ENCODE data around the gene REPIN1. TPM values are rescaled to one million over a fixed set of nuclear protein-coding genes. Genes with fewer than 3 reads are reported as not detected.

REPIN1 gene
- total and polyA plus RNA-seq, 7 experiments from 2014 or later = 46.7 to 103 (median 78.4) TPM

DNA sequence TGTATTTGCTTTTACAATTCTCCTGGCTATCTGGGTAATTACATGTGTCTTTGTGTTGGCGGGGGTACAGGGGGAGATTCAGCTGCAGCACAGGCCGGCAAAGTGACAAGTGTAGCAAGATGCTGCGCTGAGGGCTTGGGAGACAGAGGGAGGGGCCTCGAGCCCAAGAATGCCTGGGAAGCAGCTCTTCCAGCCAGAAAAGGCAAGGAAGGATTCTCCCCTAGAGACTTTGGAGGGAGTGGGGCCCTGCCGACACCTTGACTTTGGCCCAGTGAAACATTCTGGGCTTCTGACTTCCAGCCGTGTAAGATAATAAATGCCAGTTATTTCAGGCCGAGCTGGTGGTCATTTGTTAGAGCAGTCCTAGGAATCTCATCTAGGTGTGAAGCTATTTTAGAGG, 7.2 kb upstream of the REPIN1 start:
- Histone ChIP-seq H3K27me3 (ENCODE audit: control insufficient read depth in 2 of 2, insufficient read depth in 2 of 2, low read length in 2 of 2) (no peaks in the 10 kb centered on the region), H3K9me3 (ENCODE audit: control insufficient read depth in 2 of 3, low read length in 3 of 3) (no peaks in the 10 kb centered on the region), H3K4me1 (ENCODE audit: control insufficient read depth in 2 of 2, insufficient read depth in 2 of 2, low read length in 2 of 2) (peaks cover 6 to 45% of the 10 kb centered on the region in 2 donors), H3K4me3 (ENCODE audit: low read length) (no peak overlapping the region), H3K27ac (ENCODE audit: low read depth, low read length) (no peak overlapping the region), H3K36me3 (ENCODE audit: control insufficient read depth in 2 of 3, insufficient read depth in 3 of 3, low read length in 3 of 3) (no peaks in the 10 kb centered on the region)
- Mint-ChIP-seq H3K36me3 (no peaks in the 10 kb centered on the region), H3K9me3 (peaks cover 0 to 2% (median 0%) of the 10 kb centered on the region in 11 donors), H3K4me1 (peaks cover 27 to 77% (median 65%) of the 10 kb centered on the region in 7 donors), H3K27ac (peak overlapping the region in 2 of 9 donors; percentile 15 to 26), H3K4me3 (no peak overlapping the region), H3K27me3 (no peaks in the 10 kb centered on the region)
- ChIA-PET POLR2A (interaction anchor here (1.0 to 1.3 kb wide), 2 partner anchors 9 to 46 kb away, joined by 3 to 7 read pairs; no protein-coding TSS in a partner anchor), CTCF (no interaction called here)
- intact Hi-C loops (cut with micrococcal nuclease) = no loop called here
- ATAC-seq (no peak), DNase-seq (no peak)

- Mint-ChIP-seq H3K27me3 (no peaks in the 10 kb centered on the region), H3K4me3 (no peak overlapping the region), H3K36me3 (no peaks in the 10 kb centered on the region), H3K27ac (peak overlapping the region in 3 of 9 donors; percentile 15 to 50 (median 26)), H3K9me3 (peaks cover 0 to 2% (median 0%) of the 10 kb centered on the region in 11 donors), H3K4me1 (peaks cover 29 to 76% (median 64%) of the 10 kb centered on the region in 7 donors)
- H3K4me1 ChIP-seq (ENCODE audit: control insufficient read depth in 2 of 2, insufficient read depth in 2 of 2, low read length in 2 of 2) = peaks cover 6 to 42% of the 10 kb centered on the region in 2 donors
- ChIA-PET CTCF (interaction anchor here (1.1 to 1.3 kb wide), 3 partner anchors 8 to 58 kb away, joined by 3 to 4 read pairs (median 4); a partner anchor contains a TSS), POLR2A (interaction anchor here (0.7 to 1.3 kb wide), 2 partner anchors 24 to 45 kb away, joined by 3 to 5 read pairs; no protein-coding TSS in a partner anchor)
- no peaks in the 10 kb centered on the region for H3K27me3 ChIP-seq (ENCODE audit: control insufficient read depth in 2 of 2, insufficient read depth in 2 of 2, low read length in 2 of 2)
- H3K27ac ChIP-seq (ENCODE audit: low read depth, low read length) = no peak overlapping the region
- intact Hi-C loops (cut with micrococcal nuclease) = no loop called here
- ATAC-seq = no peak
- H3K36me3 ChIP-seq (ENCODE audit: control insufficient read depth in 2 of 3, insufficient read depth in 3 of 3, low read length in 3 of 3) = no peaks in the 10 kb centered on the region
- DNase-seq = no peak
- H3K4me3 ChIP-seq (ENCODE audit: low read length) = no peak overlapping the region
- no peaks in the 10 kb centered on the region for H3K9me3 ChIP-seq (ENCODE audit: control insufficient read depth in 2 of 3, low read length in 3 of 3)
These were observed 6.6 kb upstream of the REPIN1 start for GRCh38 chr7:150361807-150362621.

GRCh38 chr7:150363370-150363769, 5.3 kb upstream of the REPIN1 start:
- Mint-ChIP-seq H3K4me3 (no peak overlapping the region), H3K27me3 (no peaks in the 10 kb centered on the region), H3K4me1 (peaks cover 19 to 72% (median 61%) of the 10 kb centered on the region in 7 donors), H3K27ac (peak overlapping the region in 2 of 9 donors; percentile 25 to 60), H3K36me3 (no peaks in the 10 kb centered on the region), H3K9me3 (peaks cover 0 to 2% (median 0%) of the 10 kb centered on the region in 11 donors)
- H3K27me3 ChIP-seq (ENCODE audit: control insufficient read depth in 2 of 2, insufficient read depth in 2 of 2, low read length in 2 of 2) = no peaks in the 10 kb centered on the region
- peaks cover 0 to 33% of the 10 kb centered on the region in 2 donors for H3K4me1 ChIP-seq (ENCODE audit: control insufficient read depth in 2 of 2, insufficient read depth in 2 of 2, low read length in 2 of 2)
- H3K9me3 ChIP-seq (ENCODE audit: control insufficient read depth in 2 of 3, low read length in 3 of 3) = no peaks in the 10 kb centered on the region
- DNase-seq (no peak), ATAC-seq (no peak)
- no peak overlapping the region for H3K27ac ChIP-seq (ENCODE audit: low read depth, low read length)
- H3K36me3 ChIP-seq (ENCODE audit: control insufficient read depth in 2 of 3, insufficient read depth in 3 of 3, low read length in 3 of 3) = no peaks in the 10 kb centered on the region
- intact Hi-C loops (cut with micrococcal nuclease) = no loop called here
- ChIA-PET CTCF (interaction anchor here (0.8 to 1.3 kb wide), 3 partner anchors 42 to 58 kb away, joined by 3 to 4 read pairs (median 4); a partner anchor contains a TSS), POLR2A (interaction anchor here (1.3 kb wide), 1 partner anchor 43 kb away, joined by 5 read pairs; no protein-coding TSS in a partner anchor)
- H3K4me3 ChIP-seq (ENCODE audit: low read length) = no peak overlapping the region

DNA sequence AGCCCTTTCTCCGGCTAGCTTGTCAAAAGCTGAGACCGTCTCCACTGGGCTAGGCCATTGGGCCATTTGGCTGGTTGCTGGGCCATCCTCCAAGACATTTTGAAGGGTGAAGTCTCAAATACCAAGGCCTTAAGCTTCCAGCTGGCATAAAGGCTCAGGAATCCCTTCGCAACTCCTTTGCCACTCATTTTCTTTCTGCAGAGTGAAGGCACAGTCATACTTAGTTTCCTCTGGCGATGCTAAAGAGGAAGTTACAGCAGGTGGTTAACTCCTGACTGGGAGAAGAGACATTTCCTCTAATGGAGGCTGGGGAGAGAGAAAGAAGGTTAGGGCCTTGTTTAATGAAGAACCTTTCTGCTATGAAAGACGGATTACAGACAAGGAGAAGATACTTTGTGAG, 4.8 kb upstream of the REPIN1 start:
- H3K36me3 Mint-ChIP-seq = peaks cover 0 to under 1% (median 0%) of the 10 kb centered on the region in 5 donors
- peaks cover 15 to 67% (median 56%) of the 10 kb centered on the region in 7 donors for H3K4me1 Mint-ChIP-seq
- H3K4me1 ChIP-seq (ENCODE audit: control insufficient read depth in 2 of 2, insufficient read depth in 2 of 2, low read length in 2 of 2) = peaks cover 0 to 28% of the 10 kb centered on the region in 2 donors
- intact Hi-C loops (cut with micrococcal nuclease) = no loop called here
- no peak for DNase-seq
- H3K36me3 ChIP-seq (ENCODE audit: control insufficient read depth in 2 of 3, insufficient read depth in 3 of 3, low read length in 3 of 3) = no peaks in the 10 kb centered on the region
- peak; percentile 37 for ATAC-seq
- no peak overlapping the region for H3K4me3 ChIP-seq (ENCODE audit: low read length)
- no peaks in the 10 kb centered on the region for H3K27me3 ChIP-seq (ENCODE audit: control insufficient read depth in 2 of 2, insufficient read depth in 2 of 2, low read length in 2 of 2)
- ChIA-PET CTCF (no interaction called here), POLR2A (no interaction called here)
- H3K27ac Mint-ChIP-seq = peak overlapping the region in 7 of 9 donors; percentile 1 to 85 (median 50)
- peak overlapping the region in 4 of 10 donors; percentile 1 to 61 (median 33) for H3K4me3 Mint-ChIP-seq
- H3K27me3 Mint-ChIP-seq = no peaks in the 10 kb centered on the region
- H3K27ac ChIP-seq (ENCODE audit: low read depth, low read length) = peak overlapping the region; percentile 24
- H3K9me3 ChIP-seq (ENCODE audit: control insufficient read depth in 2 of 3, low read length in 3 of 3) = no peaks in the 10 kb centered on the region
- H3K9me3 Mint-ChIP-seq = peaks cover 0 to 2% (median 0%) of the 10 kb centered on the region in 11 donors

DNA sequence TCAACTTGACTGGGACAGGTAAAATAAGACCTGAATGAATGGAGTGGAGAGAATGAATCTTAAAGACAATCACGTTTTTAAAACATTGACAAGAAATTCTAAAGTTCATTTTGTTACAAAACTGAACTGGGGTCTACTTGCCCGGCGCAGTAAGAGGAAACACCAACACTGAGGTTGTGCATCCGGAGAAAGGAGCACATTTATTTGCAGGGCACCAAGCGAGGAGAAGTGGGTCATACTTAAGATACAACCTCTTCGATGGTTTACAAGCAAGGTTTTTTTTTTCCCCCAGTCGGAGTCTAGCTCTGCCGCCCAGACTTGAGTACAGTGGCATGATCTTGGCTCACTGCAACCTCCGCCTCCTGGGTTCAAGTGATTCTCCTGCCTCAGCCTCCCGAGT, 3.4 kb upstream of the REPIN1 start:
- Mint-ChIP-seq H3K27ac (peak overlapping the region in 6 of 9 donors; percentile 79 to 93 (median 87)), H3K4me3 (peak overlapping the region in 2 of 10 donors; percentile 2 to 58), H3K27me3 (no peaks in the 10 kb centered on the region), H3K4me1 (peaks cover 20 to 63% (median 56%) of the 10 kb centered on the region in 7 donors), H3K9me3 (no peaks in the 10 kb centered on the region), H3K36me3 (peaks cover 0 to 2% (median 0%) of the 10 kb centered on the region in 5 donors)
- Histone ChIP-seq H3K4me3 (ENCODE audit: low read length) (no peak overlapping the region), H3K9me3 (ENCODE audit: control insufficient read depth in 2 of 3, low read length in 3 of 3) (no peaks in the 10 kb centered on the region), H3K27me3 (ENCODE audit: control insufficient read depth in 2 of 2, insufficient read depth in 2 of 2, low read length in 2 of 2) (no peaks in the 10 kb centered on the region), H3K27ac (ENCODE audit: low read depth, low read length) (no peak overlapping the region), H3K36me3 (ENCODE audit: control insufficient read depth in 2 of 3, insufficient read depth in 3 of 3, low read length in 3 of 3) (peaks cover 0 to 4% (median 0%) of the 10 kb centered on the region in 3 experiments), H3K4me1 (ENCODE audit: control insufficient read depth in 2 of 2, insufficient read depth in 2 of 2, low read length in 2 of 2) (peaks cover 11 to 34% of the 10 kb centered on the region in 2 donors)
- ChIA-PET CTCF (no interaction called here), POLR2A (interaction anchor here (1.2 to 2.7 kb wide), 3 partner anchors 7 to 12 kb away, joined by 8 to 22 read pairs (median 12); no protein-coding TSS in a partner anchor)
- intact Hi-C loops (cut with micrococcal nuclease) = loop anchor here in 1 of 2 donors (5.0 kb wide), 1 partner anchor 607 kb away; no protein-coding TSS in a partner anchor
- ATAC-seq (no peak), DNase-seq (no peak)

- ChIA-PET CTCF (interaction anchor here (1.4 kb wide), 1 partner anchor 10 kb away, joined by 6 read pairs; no protein-coding TSS in a partner anchor), POLR2A (interaction anchor here (0.7 to 2.7 kb wide), 5 partner anchors 8 to 54 kb away, joined by 3 to 22 read pairs (median 8); no protein-coding TSS in a partner anchor)
- ATAC-seq = no peak
- H3K27ac Mint-ChIP-seq = peak overlapping the region; percentile 29 to 93 (median 85)
- DNase-seq = no peak
- Histone ChIP-seq H3K36me3 (ENCODE audit: control insufficient read depth in 2 of 3, insufficient read depth in 3 of 3, low read length in 3 of 3) (peaks cover 0 to 4% (median 0%) of the 10 kb centered on the region in 3 experiments), H3K27me3 (ENCODE audit: control insufficient read depth in 2 of 2, insufficient read depth in 2 of 2, low read length in 2 of 2) (no peaks in the 10 kb centered on the region), H3K4me1 (ENCODE audit: control insufficient read depth in 2 of 2, insufficient read depth in 2 of 2, low read length in 2 of 2) (peaks cover 11 to 39% of the 10 kb centered on the region in 2 donors), H3K9me3 (ENCODE audit: control insufficient read depth in 2 of 3, low read length in 3 of 3) (no peaks in the 10 kb centered on the region), H3K4me3 (ENCODE audit: low read length) (no peak overlapping the region), H3K27ac (ENCODE audit: low read depth, low read length) (peak overlapping the region; percentile 55)
- peaks cover 26 to 68% (median 60%) of the 10 kb centered on the region in 7 donors for H3K4me1 Mint-ChIP-seq
- peaks cover 0 to 4% (median 4%) of the 10 kb centered on the region in 5 donors for H3K36me3 Mint-ChIP-seq
- intact Hi-C loops (cut with micrococcal nuclease) = loop anchor here in 1 of 2 donors (5.0 kb wide), 1 partner anchor 606 kb away; no protein-coding TSS in a partner anchor
- peak overlapping the region in 9 of 10 donors; percentile 23 to 75 (median 39) for H3K4me3 Mint-ChIP-seq
- H3K9me3 Mint-ChIP-seq = no peaks in the 10 kb centered on the region
- H3K27me3 Mint-ChIP-seq = no peaks in the 10 kb centered on the region
These were observed 2.8 kb upstream of the REPIN1 start for GRCh38 chr7:150365673-150366398.
